ENCODE results near the gene DBNDD1.

GRCh38 chr16:90028985-90029384 lies 9.7 kb upstream of the DBNDD1 start:
- TF ChIP-seq CTCF (IDR thresholded peaks at IDR 0.05) = no peak
- no peak for TF ChIP-seq EP300 (IDR thresholded peaks at IDR 0.05)
- TF ChIP-seq POLR2A (IDR thresholded peaks at IDR 0.05) = no peak

All from ovary (tissue), 3 donors.